CD4-positive, CD25-positive, alpha-beta regulatory T cell (primary cell): Measurements from ENCODE around the gene SPATC1L. TPM values are rescaled to one million over a fixed set of nuclear protein-coding genes. Genes with fewer than 3 reads are reported as not detected.
A peak's percentile ranks its signal among the peaks of the same experiment; 100 is the strongest.
"Not testable (repeated sequence)": the region's sequence is repeated elsewhere in the genome, so short reads cannot be mapped to it uniquely, and the experiment has no call there.

ENCODE experiments used
- ATAC-seq, 2 donors: fragments of 150-1000 bp; cut with Tn5 transposase; one replicate each; pipeline ENCODE4 v1.10.0; 2021; ENCODE audit warnings: low read depth in 2 of 2, moderate number of reproducible peaks in 2 of 2, moderate library complexity in 1 of 2
- DNase-seq, 3 donors: peaks; one replicate each; pipeline versions ENCODE4 v3.0.0 to v3.0.0-alpha.2; 2012 to 2022; ENCODE audit warnings: mixed read lengths in 1 of 3
- H3K27ac ChIP-seq: one replicate; pipeline ENCODE4 v1.7.0; 2013; ENCODE audit warnings: mild to moderate bottlenecking, low read length; ENCODE audit not compliant: insufficient read depth, poor library complexity, severe bottlenecking
- H3K27me3 ChIP-seq: one replicate; pipeline ENCODE4 v1.7.0; 2013; ENCODE audit warnings: low read length; ENCODE audit not compliant: control insufficient read depth, insufficient read depth
- H3K36me3 ChIP-seq: one replicate; pipeline ENCODE4 v1.7.0; 2013; ENCODE audit warnings: mild to moderate bottlenecking, low read length, moderate library complexity; ENCODE audit not compliant: control insufficient read depth, insufficient read depth
- H3K4me1 ChIP-seq: 2 replicates; pipeline ENCODE4 v1.7.0; 2013; ENCODE audit warnings: mild to moderate bottlenecking, low read length; ENCODE audit not compliant: insufficient read depth, control insufficient read depth, poor library complexity, severe bottlenecking
- H3K4me3 ChIP-seq: one replicate; pipeline ENCODE4 v1.7.0; 2013; ENCODE audit warnings: low read depth, mild to moderate bottlenecking, low read length, moderate library complexity
- H3K9me3 ChIP-seq, 2 experiments: 1 replicate in 1 of 2; 2 replicates in 1 of 2; pipeline ENCODE4 v1.7.0; 2013; ENCODE audit warnings: low read length in 2 of 2, mild to moderate bottlenecking in 1 of 2, moderate library complexity in 1 of 2; ENCODE audit not compliant: control insufficient read depth in 2 of 2
- H3K27ac Mint-ChIP-seq, 3 donors: one replicate each; pipeline ENCODE4 v1.8.0; 2020 to 2022; ENCODE audit warnings: mild to moderate bottlenecking in 3 of 3, mixed read lengths in 3 of 3, moderate library complexity in 2 of 3
- H3K27me3 Mint-ChIP-seq: one replicate; pipeline ENCODE4 v1.8.0; 2022; ENCODE audit warnings: mild to moderate bottlenecking, mixed read lengths
- H3K36me3 Mint-ChIP-seq: one replicate; pipeline ENCODE4 v1.8.0; 2020; ENCODE audit warnings: mixed read lengths
- H3K4me1 Mint-ChIP-seq, 4 donors: one replicate each; pipeline ENCODE4 v1.8.0; 2020 to 2022; ENCODE audit warnings: mixed read lengths in 4 of 4, mild to moderate bottlenecking in 1 of 4
- H3K4me3 Mint-ChIP-seq, 4 donors: one replicate each; pipeline ENCODE4 v1.8.0; 2020 to 2022; ENCODE audit warnings: mild to moderate bottlenecking in 4 of 4, mixed read lengths in 4 of 4, moderate library complexity in 3 of 4
- H3K9me3 Mint-ChIP-seq, 7 donors: one replicate each; pipeline ENCODE4 v1.8.0; 2020 to 2022; ENCODE audit warnings: mixed read lengths in 7 of 7, mild to moderate bottlenecking in 3 of 7, moderate library complexity in 2 of 7
- polyA plus RNA-seq, 4 donors: library from polyadenylated mRNA; unstranded; fragments of 300-500 nt; fragmentation: Illumina TruSeq; gene quantifications; one replicate each; pipeline ENCODE4 v1.2.3, GENCODE V29; 2021
- total RNA-seq: library from RNA; stranded (reverse); gene quantifications from one replicate; pipeline ENCODE4 v1.2.3, GENCODE V29; 2022

SPATC1L gene
- total and polyA plus RNA-seq, 5 donors from 2014 or later = 1.7 to 9.2 (median 6.0) TPM

- H3K4me3 Mint-ChIP-seq, H3K27ac Mint-ChIP-seq, H3K27ac ChIP-seq, H3K4me3 ChIP-seq, H3K27me3 ChIP-seq, H3K4me1 Mint-ChIP-seq, H3K9me3 ChIP-seq, H3K27me3 Mint-ChIP-seq, H3K4me1 ChIP-seq, H3K9me3 Mint-ChIP-seq, DNase-seq, ATAC-seq: not testable (repeated sequence)
- H3K36me3 Mint-ChIP-seq = peaks cover 29% of the 10 kb centered on the region
- H3K36me3 ChIP-seq = peaks cover 40% of the 10 kb centered on the region
These were observed 16.9 kb upstream of the SPATC1L start for GRCh38 chr21:46200877-46201803.

GRCh38 chr21:46199436-46200373, 15.4 kb upstream of the SPATC1L start:
- Histone ChIP-seq H3K9me3 (no peaks in the 10 kb centered on the region), H3K4me3 (no peak overlapping the region), H3K36me3 (peaks cover 39% of the 10 kb centered on the region), H3K27me3 (no peaks in the 10 kb centered on the region), H3K4me1 (no peaks in the 10 kb centered on the region), H3K27ac (no peak overlapping the region)
- ATAC-seq = no peak
- H3K9me3 Mint-ChIP-seq = no peaks in the 10 kb centered on the region
- DNase-seq = no peak
- H3K4me1 Mint-ChIP-seq = peaks cover 0 to 8% (median 0%) of the 10 kb centered on the region in 4 donors
- no peak overlapping the region for H3K4me3 Mint-ChIP-seq
- peak overlapping the region in 1 of 3 donors; percentile 73 for H3K27ac Mint-ChIP-seq
- H3K27me3 Mint-ChIP-seq = no peaks in the 10 kb centered on the region
- peaks cover 31% of the 10 kb centered on the region for H3K36me3 Mint-ChIP-seq

GRCh38 chr21:46196733-46197132, 12.5 kb upstream of the SPATC1L start:
- peaks cover 0 to 8% (median 0%) of the 10 kb centered on the region in 4 donors for H3K4me1 Mint-ChIP-seq
- H3K4me3 ChIP-seq = no peak overlapping the region
- no peaks in the 10 kb centered on the region for H3K9me3 Mint-ChIP-seq
- peaks cover 33% of the 10 kb centered on the region for H3K36me3 Mint-ChIP-seq
- no peak for ATAC-seq
- H3K27ac Mint-ChIP-seq = no peak overlapping the region
- H3K36me3 ChIP-seq = peaks cover 40% of the 10 kb centered on the region
- H3K4me1 ChIP-seq = no peaks in the 10 kb centered on the region
- no peaks in the 10 kb centered on the region for H3K9me3 ChIP-seq
- H3K27me3 Mint-ChIP-seq = no peaks in the 10 kb centered on the region
- no peaks in the 10 kb centered on the region for H3K27me3 ChIP-seq
- no peak overlapping the region for H3K27ac ChIP-seq
- no peak for DNase-seq
- H3K4me3 Mint-ChIP-seq = no peak overlapping the region

GRCh38 chr21:46195595-46196195, 11.4 kb upstream of the SPATC1L start:
- Mint-ChIP-seq H3K36me3 (peaks cover 33% of the 10 kb centered on the region), H3K4me1 (peaks cover 0 to 8% (median 0%) of the 10 kb centered on the region in 4 donors), H3K9me3 (no peaks in the 10 kb centered on the region), H3K27ac (peak overlapping the region in 1 of 3 donors; percentile 82), H3K4me3 (no peak overlapping the region), H3K27me3 (no peaks in the 10 kb centered on the region)
- H3K27me3 ChIP-seq = no peaks in the 10 kb centered on the region
- ATAC-seq (no peak), DNase-seq (no peak)
- H3K4me3 ChIP-seq = no peak overlapping the region
- no peak overlapping the region for H3K27ac ChIP-seq
- H3K36me3 ChIP-seq = peaks cover 40% of the 10 kb centered on the region
- H3K4me1 ChIP-seq = no peaks in the 10 kb centered on the region
- H3K9me3 ChIP-seq = no peaks in the 10 kb centered on the region

GRCh38 chr21:46194374-46195334, 10.4 kb upstream of the SPATC1L start:
- Mint-ChIP-seq H3K27ac (peak overlapping the region in 1 of 3 donors; percentile 65), H3K27me3 (no peaks in the 10 kb centered on the region), H3K4me3 (no peak overlapping the region), H3K36me3 (peaks cover 31% of the 10 kb centered on the region), H3K4me1 (peaks cover 0 to 6% (median 0%) of the 10 kb centered on the region in 4 donors), H3K9me3 (no peaks in the 10 kb centered on the region)
- no peaks in the 10 kb centered on the region for H3K27me3 ChIP-seq
- no peak overlapping the region for H3K4me3 ChIP-seq
- H3K4me1 ChIP-seq = no peaks in the 10 kb centered on the region
- H3K27ac ChIP-seq = no peak overlapping the region
- H3K9me3 ChIP-seq = no peaks in the 10 kb centered on the region
- no peak for DNase-seq
- peaks cover 33% of the 10 kb centered on the region for H3K36me3 ChIP-seq
- no peak for ATAC-seq

GRCh38 chr21:46193829-46194373, 9.6 kb upstream of the SPATC1L start:
- H3K27ac Mint-ChIP-seq = peak overlapping the region in 1 of 3 donors; percentile 65
- no peaks in the 10 kb centered on the region for H3K27me3 Mint-ChIP-seq
- Histone ChIP-seq H3K9me3 (no peaks in the 10 kb centered on the region), H3K27me3 (no peaks in the 10 kb centered on the region), H3K36me3 (peaks cover 26% of the 10 kb centered on the region), H3K4me3 (no peak overlapping the region), H3K27ac (no peak overlapping the region), H3K4me1 (no peaks in the 10 kb centered on the region)
- no peaks in the 10 kb centered on the region for H3K4me1 Mint-ChIP-seq
- DNase-seq (no peak), ATAC-seq (no peak)
- H3K9me3 Mint-ChIP-seq = no peaks in the 10 kb centered on the region
- peaks cover 24% of the 10 kb centered on the region for H3K36me3 Mint-ChIP-seq
- H3K4me3 Mint-ChIP-seq = no peak overlapping the region
